MG63 (cell line): ENCODE results near the gene MYO1F. TPM values are rescaled to one million over a fixed set of nuclear protein-coding genes. Genes with fewer than 3 reads are reported as not detected.
"Not testable (repeated sequence)": the region's sequence is repeated elsewhere in the genome, so short reads cannot be mapped to it uniquely, and the experiment has no call there.

Experiments
- DNase-seq: peaks from one replicate; pipeline ENCODE4 v3.0.0-alpha.2; 2020
- H3K27me3 ChIP-seq: fragments of 250-450 bp; sonication (Bioruptor Pico); 2 replicates; pipeline ENCODE4 v1.5.1; 2020; ENCODE audit warnings: mild to moderate bottlenecking, moderate library complexity
- H3K36me3 ChIP-seq: fragments of 250-450 bp; sonication (Bioruptor Pico); 2 replicates; pipeline ENCODE4 v1.5.1; 2020; ENCODE audit warnings: mild to moderate bottlenecking, moderate library complexity
- H3K4me3 ChIP-seq: fragments of 250-450 bp; sonication (Bioruptor Pico); 2 replicates; pipeline ENCODE4 v1.5.1; 2020; ENCODE audit warnings: mild to moderate bottlenecking, moderate library complexity
- H3K9me3 ChIP-seq: fragments of 250-450 bp; sonication (Bioruptor Pico); 2 replicates; pipeline ENCODE4 v1.5.1; 2020; ENCODE audit warnings: mild to moderate bottlenecking, moderate library complexity
- total RNA-seq: library from RNA; depleted of rRNA; stranded (reverse); fragments of >200 nt; shearing (Covaris generic); gene quantifications from 2 replicates; pipeline ENCODE4 v1.2.3, GENCODE V29; 2014; ENCODE audit warnings: low replicate concordance; rRNA removed

The MYO1F gene
- total RNA-seq, result not detected in 2 replicates

DNA sequence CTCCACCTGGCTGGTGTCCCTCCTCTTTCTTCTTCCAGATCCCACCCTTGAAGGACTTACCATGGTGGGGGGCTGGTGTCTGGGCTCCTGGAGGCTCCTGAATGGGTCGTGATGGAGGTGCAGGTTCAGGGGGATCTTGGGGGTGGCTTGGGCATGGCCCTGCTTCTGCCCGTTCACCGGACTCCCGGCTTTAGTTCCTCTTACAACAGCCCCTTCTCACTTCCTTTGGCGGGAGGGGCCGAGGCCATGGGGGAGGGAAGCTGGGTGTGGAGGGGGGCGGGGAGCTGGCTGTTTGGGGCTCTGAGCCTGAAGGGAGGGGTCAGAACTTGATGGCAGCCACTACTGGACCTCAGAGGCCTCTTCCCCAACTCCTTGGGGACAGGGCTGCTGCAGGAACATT lies at the start of gene MYO1F:
Gene MYO1F, minus strand, starts transcription at position 196 of the 400 bp plus-strand sequence. Its CDS starts 133 bp downstream, at position 63.
- peaks cover 10% of the 10 kb centered on the region for H3K27me3 ChIP-seq
- no peaks in the 10 kb centered on the region for H3K36me3 ChIP-seq
- H3K4me3 ChIP-seq, result no peak within 1 kb of the TSS
- DNase-seq, result no peak
- no peaks in the 10 kb centered on the region for H3K9me3 ChIP-seq

DNA sequence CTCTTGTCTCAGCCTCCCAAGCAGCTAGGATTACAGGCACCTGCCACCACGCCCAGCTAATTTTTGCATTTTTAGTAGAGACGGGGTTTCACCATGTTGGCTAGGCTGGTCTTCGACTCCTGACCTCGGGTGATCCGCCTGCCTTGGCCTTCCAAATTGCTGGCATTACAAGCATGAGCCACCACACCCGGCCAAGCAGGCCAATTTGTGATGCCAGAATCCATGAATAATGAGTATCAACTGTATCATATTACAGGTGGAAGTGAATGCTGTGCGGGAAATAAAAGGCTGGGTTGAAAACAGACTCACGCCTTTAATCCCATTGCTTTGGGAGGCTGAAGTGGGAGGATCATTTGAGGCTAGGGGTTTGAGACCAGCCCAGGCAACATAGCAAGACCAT lies 49.6 kb upstream of the MYO1F start:
- peak; percentile 95 for DNase-seq
- H3K27me3 ChIP-seq, result no peaks in the 10 kb centered on the region

DNA sequence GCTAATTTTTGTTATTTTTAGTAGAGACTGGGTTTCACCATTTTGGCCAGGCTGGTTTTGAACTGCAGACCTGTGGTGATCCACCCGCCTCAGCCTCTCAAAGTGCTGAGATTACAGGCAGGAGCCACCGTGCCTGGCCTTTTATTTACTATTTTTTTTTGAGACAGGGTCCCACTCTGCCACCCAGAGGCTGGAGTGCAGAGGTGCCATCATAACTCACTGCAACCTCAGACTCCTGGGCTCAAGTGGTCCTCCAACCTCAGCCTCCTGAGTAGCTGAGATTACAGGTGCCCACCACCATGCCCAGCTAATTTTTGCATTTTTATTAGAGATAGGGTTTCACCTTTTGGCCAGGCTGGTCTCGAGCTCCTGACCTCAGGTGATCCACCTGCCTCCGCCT lies 45.6 kb upstream of the MYO1F start:
- H3K27me3 ChIP-seq, H3K36me3 ChIP-seq, H3K4me3 ChIP-seq, H3K9me3 ChIP-seq: not testable (repeated sequence)
- peak; percentile 30 for DNase-seq

More for the DNA sequence above, 49.6 kb upstream of the MYO1F start:
- H3K9me3 ChIP-seq, result peaks cover 14% of the 10 kb centered on the region
- no peak overlapping the region for H3K4me3 ChIP-seq
- H3K36me3 ChIP-seq, result no peaks in the 10 kb centered on the region

DNA sequence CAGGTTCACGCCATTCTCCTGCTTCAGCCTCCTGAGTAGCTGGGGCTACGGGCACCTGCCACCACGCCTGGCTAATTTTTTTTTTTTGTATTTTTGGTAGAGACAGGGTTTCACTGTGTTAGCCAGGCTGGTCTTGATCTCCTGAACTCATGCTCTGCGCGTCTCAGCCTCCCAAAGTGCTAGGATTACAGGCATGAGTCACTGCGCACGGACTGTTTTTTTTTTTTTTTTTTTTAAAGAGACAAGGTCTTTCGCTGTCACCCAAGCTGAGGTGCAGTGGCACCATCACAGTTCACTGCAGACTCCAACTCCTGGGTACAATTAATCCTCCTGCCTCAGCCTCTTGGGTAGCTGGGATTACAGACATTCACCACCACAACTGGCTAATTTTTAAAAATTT lies 41.5 kb upstream of the MYO1F start:
- no peaks in the 10 kb centered on the region for H3K36me3 ChIP-seq
- peak; percentile 60 for DNase-seq
- H3K9me3 ChIP-seq, result no peaks in the 10 kb centered on the region
- no peak overlapping the region for H3K4me3 ChIP-seq
- no peaks in the 10 kb centered on the region for H3K27me3 ChIP-seq

DNA sequence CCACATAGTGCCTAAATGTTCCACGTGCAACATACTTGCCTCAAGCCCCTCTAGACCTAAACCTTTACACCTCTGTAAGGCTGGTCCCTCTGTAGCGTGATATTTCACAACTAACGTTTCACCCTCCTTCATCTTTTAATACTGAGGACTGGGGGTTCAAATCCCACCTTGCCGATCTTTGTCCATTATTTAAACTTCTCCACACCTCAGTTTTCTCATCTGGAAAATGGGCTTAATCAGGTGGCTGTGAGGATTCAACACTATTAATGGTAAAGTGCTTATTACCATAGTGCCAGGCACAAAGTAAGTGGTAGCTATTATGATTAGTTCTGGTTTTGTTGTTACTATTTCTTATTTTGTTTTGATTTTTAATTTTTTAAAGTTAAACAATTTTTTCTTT lies 40.7 kb upstream of the MYO1F start:
- H3K36me3 ChIP-seq, result no peaks in the 10 kb centered on the region
- no peaks in the 10 kb centered on the region for H3K9me3 ChIP-seq
- DNase-seq, result no peak
- no peak overlapping the region for H3K4me3 ChIP-seq
- H3K27me3 ChIP-seq, result no peaks in the 10 kb centered on the region

DNA sequence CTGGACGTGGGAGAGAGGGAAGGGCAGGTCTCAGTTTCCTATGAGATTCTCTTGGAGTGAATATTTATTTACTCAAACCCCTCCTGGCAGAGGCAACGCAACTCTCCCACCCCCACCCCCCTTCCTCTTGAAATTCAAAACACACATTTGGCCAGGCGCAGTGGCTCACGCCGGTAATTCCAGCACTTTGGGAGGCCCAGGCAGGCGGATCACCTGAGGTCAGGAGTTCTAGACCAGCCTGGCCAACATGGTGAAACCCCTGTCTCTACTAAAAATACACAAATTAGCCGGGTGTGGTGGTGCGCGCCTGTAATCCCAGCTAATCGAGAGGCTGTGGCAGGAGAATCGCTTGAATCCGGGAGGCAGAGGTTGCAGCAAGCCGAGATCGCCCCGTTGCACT lies 40.1 kb upstream of the MYO1F start:
- DNase-seq, H3K36me3 ChIP-seq, H3K9me3 ChIP-seq, H3K27me3 ChIP-seq, H3K4me3 ChIP-seq: not testable (repeated sequence)

DNA sequence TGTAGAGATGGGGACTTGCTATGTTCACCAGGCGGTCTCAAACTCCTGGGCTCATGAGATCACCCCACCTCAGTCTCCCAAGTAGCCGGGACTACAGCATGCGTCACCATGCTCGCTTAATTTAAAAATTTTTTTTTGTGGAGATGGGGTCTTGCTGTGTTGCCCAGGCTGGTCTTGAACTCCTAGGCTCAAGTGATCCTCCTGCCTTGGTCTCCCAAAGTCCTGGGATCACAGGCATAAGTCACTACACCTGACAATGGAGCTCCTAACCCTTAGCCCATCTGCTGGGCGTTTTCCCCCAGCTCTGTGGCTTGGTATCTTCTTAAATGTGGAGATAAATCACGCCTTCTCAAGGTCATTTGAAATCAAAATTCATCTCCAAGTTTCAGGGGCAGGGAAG lies 39.6 kb upstream of the MYO1F start:
- Histone ChIP-seq H3K9me3 (no peaks in the 10 kb centered on the region), H3K27me3 (no peaks in the 10 kb centered on the region), H3K36me3 (no peaks in the 10 kb centered on the region), H3K4me3 (no peak overlapping the region)
- no peak for DNase-seq

DNA sequence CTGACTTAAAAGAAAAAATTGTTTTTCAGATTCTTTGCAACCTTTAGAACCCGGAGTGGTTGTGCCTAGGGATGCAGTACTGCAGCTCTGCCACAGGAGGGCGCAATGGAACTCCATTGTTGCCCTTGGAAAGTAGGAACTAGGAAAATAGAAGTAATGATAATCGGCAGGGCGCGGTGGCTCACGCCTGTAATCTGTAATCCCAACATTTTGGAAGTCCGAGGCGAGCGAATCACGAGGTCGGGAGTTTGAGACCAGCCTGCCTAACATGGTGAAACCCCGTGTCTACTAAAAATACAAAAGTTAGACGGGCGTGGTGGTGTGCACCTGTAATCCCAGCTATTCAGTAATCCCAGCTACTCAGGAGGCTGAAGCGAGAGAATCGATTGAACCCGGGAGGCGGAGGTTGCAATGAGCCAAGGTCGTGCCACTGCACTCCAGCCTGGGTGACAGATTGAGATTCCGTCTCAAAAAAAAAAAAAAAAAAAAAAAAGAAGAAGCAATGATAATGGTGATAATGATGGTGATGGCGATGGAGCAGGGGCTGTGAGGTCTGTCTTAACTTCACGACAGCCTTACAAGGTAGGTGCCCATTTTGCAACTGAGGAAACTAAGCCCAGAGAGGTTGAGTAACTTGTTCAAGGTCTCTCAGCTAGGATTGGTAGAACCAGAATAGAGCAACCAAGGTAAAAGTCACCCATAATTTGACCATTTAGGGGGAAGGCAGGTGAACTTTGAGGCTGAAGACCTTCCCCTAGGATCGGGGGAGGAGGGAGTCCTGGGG lies 38.8 kb upstream of the MYO1F start:
- H3K27me3 ChIP-seq, result no peaks in the 10 kb centered on the region
- H3K9me3 ChIP-seq, result no peaks in the 10 kb centered on the region
- DNase-seq, result peak; percentile 73
- H3K36me3 ChIP-seq, result no peaks in the 10 kb centered on the region
- no peak overlapping the region for H3K4me3 ChIP-seq

DNA sequence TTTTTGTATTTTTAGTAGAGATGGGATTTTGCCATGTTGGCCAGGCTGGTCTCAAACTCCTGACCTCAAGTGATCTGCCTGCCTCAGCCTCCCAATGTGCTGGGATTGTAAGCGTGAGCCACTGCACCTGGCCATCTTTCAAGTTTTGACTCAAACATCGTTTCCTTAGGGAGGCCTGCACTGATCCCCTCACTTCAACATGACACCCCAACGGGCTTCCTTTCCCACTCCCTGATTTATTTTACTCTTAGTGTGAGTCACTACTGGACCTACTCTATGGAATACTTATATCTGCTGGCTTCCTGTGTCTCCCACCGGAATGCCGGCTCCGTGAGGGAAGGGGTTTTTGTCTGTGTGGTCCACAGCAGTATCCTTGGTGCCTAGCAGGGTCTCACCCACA lies 37.8 kb upstream of the MYO1F start:
- peak; percentile 75 for DNase-seq
- no peaks in the 10 kb centered on the region for H3K27me3 ChIP-seq
- no peaks in the 10 kb centered on the region for H3K9me3 ChIP-seq
- H3K4me3 ChIP-seq, result no peak overlapping the region
- H3K36me3 ChIP-seq, result no peaks in the 10 kb centered on the region

DNA sequence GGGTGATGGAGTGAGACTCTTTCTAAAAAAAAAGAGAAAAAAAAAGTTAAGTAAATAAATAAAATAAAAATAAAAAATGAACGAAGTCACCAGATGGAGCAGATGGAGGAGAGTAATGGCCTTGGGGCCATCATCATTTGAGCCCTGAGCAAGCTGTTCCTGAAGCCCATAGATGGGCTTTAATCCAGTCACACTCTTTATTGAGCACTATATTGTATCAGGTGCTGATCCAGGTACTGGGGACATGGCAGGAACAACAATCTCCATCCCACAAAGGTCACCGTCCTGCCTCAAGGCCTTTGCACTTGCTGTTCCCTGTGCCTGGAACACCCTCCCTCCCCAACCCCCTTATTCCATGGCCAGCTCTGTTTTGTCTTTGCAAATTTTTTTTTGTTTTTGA lies 37.2 kb upstream of the MYO1F start:
- Histone ChIP-seq H3K36me3 (no peaks in the 10 kb centered on the region), H3K9me3 (no peaks in the 10 kb centered on the region), H3K4me3 (no peak overlapping the region), H3K27me3 (no peaks in the 10 kb centered on the region)
- no peak for DNase-seq

DNA sequence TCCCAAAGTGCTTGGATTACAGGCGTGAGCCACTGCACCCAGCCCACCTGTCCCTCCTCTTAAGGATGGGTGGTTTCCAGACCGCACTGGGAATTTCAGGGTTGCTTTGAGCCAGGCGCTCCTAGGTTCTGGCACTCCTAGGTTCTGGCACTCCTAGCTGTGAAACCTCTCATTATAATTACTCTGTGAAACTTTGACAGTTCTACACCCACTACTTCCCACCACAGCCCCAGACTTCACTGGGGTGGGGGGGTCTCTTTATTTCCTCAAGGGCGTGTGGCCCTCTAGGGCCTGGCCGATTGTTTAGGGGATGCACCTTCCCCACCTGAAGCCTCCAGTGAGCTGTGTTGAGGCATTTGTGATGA lies 35.5 kb upstream of the MYO1F start:
- DNase-seq, result no peak
- peaks cover 3% of the 10 kb centered on the region; the same call in 1 of the 2 replicates for H3K36me3 ChIP-seq
- no peaks in the 10 kb centered on the region for H3K9me3 ChIP-seq
- H3K4me3 ChIP-seq, result no peak overlapping the region
- no peaks in the 10 kb centered on the region for H3K27me3 ChIP-seq

DNA sequence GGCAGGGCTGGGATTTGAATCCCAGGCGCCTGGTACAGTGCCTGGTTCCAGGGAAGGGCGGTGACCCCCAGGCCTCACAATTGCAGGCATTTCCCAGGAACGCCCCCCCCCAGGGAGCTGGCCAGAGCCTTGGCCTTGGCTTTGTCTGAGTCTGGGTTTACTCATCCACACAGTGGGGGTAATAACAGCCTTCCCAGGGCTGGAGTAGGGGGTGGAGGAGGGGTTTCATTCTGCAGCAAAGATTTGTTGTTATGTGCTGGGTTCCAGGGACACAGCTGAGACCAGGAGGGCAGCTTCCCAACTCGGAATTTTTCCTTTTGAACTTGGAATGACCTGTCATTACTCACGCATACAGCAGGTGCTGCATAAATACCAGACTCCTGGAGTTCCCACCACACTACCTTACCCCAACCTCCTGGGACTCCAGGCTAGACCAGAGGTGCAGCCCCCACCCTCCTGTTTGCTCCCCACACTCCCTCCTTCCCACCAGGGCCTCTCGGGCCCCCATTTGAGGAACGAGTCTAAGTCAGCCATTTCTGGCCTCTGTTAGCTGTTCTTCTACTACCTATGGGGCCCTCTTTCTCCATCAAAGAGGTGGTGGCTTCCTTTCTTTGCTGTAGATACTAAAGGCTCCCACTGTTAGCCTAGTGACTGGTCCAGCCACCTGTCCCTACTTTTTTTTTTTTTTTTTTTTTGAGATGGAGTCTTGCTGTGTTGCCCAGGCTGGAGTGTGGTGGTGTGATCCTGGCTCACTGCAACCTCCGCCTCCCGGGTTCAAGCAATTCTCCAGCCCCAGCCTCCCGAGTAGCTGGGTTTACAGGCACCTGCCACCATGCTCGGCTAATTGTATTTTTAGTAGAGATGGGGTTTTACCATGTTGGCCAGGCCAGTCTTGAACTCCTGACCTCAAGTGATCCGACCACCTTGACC lies 34.9 kb upstream of the MYO1F start:
- Histone ChIP-seq H3K4me3 (no peak overlapping the region), H3K36me3 (peaks cover 3% of the 10 kb centered on the region; the same call in 1 of the 2 replicates), H3K9me3 (no peaks in the 10 kb centered on the region), H3K27me3 (no peaks in the 10 kb centered on the region)
- DNase-seq, result peak; percentile 99

DNA sequence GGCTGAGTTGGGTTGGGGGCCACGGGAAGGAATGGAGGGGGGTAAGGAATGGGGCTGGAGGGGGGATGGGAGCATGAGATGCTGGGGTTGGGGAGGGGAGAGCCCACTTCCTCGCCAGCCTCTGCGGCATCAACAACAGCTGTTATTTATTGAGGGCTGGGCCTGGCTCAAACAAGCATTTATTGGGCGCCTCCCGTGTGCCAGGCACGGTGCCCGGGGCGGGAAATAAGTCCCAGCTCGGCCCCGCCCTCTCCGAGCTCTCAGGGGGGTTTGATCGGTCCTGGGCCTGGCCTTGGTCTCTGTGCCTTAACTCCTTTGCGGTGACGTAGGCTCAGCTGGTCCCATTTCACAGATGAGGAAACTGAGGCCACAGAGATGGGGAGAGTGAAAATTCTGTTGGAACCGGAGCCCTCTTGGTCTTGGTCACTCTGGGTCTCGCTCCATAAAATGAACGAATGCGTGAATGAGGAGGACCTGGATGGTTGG lies 34.2 kb upstream of the MYO1F start:
- Histone ChIP-seq H3K9me3 (no peaks in the 10 kb centered on the region), H3K4me3 (no peak overlapping the region), H3K27me3 (no peaks in the 10 kb centered on the region), H3K36me3 (peaks cover 7% of the 10 kb centered on the region; the same call in 1 of the 2 replicates)
- peak; percentile 85 for DNase-seq

DNA sequence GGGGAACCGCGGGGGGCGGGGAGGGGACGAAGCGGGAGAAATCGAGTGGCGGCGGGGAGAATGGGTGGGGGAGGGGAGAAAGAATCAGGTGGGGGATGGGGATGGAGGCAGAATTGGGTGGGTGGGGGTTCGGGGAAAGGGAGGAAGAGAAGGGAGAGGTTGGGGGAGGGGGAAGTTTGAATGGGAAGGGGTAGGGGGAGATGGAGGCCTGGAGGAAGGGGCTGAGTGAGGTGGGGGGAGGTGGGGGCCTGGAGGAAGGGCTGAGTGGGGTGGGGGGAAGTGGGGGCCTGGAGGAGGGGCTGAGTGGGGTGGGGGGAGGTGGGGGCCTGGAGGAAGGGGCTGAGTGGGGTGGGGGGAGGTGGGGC lies 33.7 kb upstream of the MYO1F start:
- H3K27me3 ChIP-seq, result no peaks in the 10 kb centered on the region
- peaks cover 9% of the 10 kb centered on the region; the same call in 1 of the 2 replicates for H3K36me3 ChIP-seq
- no peak for DNase-seq
- no peaks in the 10 kb centered on the region for H3K9me3 ChIP-seq
- no peak overlapping the region for H3K4me3 ChIP-seq

DNA sequence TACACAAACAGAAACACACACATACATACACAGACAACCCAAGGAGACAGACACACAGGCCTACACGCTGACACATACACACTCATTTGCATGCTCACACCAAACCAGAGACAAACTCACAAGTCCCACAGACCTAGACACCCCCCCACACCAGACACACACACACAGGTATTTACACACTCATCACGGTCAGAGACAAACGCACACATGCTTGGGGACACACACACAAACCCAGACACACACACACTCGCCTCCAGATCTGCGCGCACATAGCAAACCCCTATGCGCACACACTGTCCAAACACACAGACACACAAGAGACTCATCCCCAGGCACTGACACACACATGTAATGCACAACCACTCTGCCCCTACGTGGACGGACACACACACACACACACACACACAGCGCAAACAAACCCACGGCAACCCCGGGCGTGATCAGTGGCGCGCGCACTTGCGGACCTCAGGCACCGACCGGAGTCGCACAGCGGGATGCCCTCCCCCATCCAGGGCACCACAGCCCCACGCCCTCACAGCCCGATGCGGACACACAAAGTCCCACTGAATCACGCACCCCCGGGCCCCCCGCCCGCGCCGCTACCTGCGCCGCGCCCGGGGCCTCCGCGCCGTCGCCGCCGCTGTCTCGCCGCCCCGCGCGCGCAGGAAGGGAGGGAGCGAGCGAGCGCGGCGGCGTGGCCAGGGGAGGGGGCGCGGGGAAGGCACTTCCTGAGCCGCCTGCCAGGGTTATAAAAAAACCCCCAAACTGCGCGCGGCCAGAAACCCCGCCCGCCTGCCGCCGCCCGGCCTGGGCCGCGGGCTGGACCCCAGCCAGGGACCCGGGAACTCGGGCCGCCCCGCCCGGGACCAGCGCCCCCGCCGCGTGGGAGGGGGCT lies 33.0 kb upstream of the MYO1F start, which contains the start of gene ADAMTS10:
Gene ADAMTS10, minus strand, starts transcription at position 675 of the 895 bp plus-strand sequence. CDS start 5,005 bp downstream, outside the sequence.
- DNase-seq, result peak; percentile 86

DNA sequence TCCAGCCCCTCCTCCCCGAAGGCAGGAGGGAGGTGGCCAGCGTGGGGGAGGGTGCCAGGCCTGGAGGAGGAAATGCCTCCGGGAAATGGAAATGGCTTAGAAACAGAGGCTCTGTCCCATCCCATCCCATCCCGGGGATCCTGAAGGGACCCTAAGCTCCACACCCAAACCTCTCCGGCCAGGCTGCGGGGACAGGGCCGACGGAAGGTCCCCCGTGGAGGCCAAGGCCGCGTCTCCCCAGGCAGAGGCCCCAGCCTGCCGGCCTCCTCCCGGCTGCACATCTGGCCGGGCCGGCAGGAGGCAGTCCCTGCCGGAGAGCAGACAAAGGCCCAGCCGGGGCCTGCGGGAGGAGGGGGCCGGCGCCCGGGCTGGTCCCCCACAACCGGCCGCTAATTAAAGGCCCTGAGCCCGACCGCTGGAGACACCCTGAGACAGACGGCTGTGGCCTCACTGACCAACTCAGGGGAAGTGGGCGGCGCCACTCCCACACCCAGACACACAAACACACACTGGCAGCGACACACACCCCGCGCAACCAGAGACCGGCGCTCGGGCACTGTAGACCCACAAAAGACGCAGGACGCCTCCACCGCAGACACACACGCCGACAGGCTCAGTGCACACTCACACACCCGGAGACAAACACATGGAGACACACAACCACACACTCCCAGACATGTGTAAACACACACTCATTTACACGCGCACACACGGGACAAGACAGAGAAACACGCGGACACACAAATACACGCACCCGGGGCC lies 32.2 kb upstream of the MYO1F start:
- Histone ChIP-seq H3K4me3 (peak overlapping the region; percentile 65), H3K36me3 (peaks cover 21% of the 10 kb centered on the region), H3K27me3 (no peaks in the 10 kb centered on the region), H3K9me3 (peaks cover 7% of the 10 kb centered on the region)
- DNase-seq, result peak; percentile 89

More for the DNA sequence above, 33.0 kb upstream of the MYO1F start, which contains the start of gene ADAMTS10:
- H3K36me3 ChIP-seq, result peaks cover 13% of the 10 kb centered on the region; the same call in 1 of the 2 replicates
- no peaks in the 10 kb centered on the region for H3K27me3 ChIP-seq
- peak within 1 kb of the TSS; percentile 65 for H3K4me3 ChIP-seq
- no peaks in the 10 kb centered on the region for H3K9me3 ChIP-seq
